GM21390 (cell line): ENCODE measurements around the gene GULP1.
"Not testable (repeated sequence)": the region's sequence is repeated elsewhere in the genome, so short reads cannot be mapped to it uniquely, and the experiment has no call there.

Experiments used
- ATAC-seq: cut with Tn5 transposase; IDR thresholded peaks from one replicate; pipeline ENCODE4 v1.9.1; 2021; ENCODE audit not compliant: unreplicated experiment

Gene GULP1, protein sequence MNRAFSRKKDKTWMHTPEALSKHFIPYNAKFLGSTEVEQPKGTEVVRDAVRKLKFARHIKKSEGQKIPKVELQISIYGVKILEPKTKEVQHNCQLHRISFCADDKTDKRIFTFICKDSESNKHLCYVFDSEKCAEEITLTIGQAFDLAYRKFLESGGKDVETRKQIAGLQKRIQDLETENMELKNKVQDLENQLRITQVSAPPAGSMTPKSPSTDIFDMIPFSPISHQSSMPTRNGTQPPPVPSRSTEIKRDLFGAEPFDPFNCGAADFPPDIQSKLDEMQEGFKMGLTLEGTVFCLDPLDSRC

DNA sequence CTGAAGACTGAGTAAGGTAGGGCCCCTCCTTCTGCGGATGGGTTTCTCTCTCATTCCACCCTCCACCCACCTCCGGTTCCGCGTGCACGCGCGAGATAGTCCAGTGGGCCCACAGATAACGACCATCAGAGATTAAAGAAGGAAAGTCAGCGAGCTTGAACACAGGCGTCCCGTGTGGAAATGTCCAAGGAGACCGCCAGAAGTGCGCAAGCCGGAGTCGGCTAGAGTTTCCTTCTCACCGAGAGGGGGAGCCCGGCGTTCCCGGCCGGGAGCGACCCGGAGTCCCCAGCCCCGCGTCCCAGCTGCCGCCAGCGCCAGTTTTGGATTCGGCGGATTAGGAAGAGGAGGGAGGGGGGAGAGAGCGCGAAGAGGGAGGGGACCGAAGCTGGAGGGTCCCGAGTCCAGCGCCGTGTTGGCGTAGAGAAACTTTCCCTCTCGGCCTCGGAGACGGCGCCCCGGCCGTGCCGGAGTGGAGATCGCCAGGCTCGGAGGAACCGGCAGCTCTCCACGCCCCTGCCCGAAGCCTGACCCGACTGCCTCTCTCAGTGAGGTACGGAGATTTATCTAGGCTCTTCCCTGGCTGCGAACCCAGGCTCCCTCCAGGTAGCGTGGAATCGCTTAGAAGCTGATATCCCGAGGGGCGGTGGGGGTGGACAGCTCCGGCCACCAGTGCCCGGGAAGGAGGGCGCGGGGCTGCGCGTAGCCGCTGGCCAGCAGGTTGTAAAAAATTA lies at the start of gene GULP1:
TSS of gene GULP1 (plus strand) at position 258 of the 731 bp plus-strand sequence. CDS start 185,829 bp downstream, outside the sequence.
- ATAC-seq: no peak

DNA sequence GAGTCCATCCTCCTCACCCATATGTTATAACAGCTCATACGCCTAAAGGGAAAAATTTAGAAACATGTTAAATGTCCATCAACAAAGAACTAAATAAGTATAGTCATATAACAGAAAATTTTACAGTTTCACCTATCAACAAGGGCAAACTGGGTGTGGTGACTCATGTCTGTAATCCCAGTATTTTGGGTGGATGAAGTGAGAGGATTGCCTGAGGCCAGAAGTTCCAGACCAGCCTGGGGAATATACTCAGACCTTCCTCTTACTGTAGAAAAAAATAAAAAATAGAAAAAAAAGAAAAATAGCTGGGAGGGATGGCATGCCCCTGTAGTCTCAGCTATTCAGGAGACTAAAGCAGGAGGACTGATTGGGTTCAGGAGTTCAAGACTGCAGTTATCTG lies 48.3 kb upstream of the GULP1 start:
- ATAC-seq: no peak

DNA sequence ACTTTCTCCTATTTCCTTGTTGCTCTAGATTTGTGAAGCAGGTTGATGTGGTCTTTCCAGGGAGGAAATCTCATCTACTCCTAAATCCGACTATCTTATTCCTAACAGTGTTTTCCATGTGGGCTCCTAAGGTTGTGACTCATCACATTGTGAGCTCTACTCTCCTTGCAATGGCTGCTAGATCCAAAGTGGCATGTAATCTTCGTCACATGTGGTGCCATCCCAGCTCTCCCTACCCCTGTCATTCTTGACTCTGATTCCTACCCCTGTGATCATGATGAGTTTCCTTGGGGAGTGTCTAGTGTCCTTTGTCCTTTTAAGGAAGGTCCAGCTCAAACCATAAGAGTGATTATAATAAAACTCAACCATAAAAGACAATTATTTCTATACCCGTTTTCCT lies 47.3 kb upstream of the GULP1 start:
- no peak for ATAC-seq

DNA sequence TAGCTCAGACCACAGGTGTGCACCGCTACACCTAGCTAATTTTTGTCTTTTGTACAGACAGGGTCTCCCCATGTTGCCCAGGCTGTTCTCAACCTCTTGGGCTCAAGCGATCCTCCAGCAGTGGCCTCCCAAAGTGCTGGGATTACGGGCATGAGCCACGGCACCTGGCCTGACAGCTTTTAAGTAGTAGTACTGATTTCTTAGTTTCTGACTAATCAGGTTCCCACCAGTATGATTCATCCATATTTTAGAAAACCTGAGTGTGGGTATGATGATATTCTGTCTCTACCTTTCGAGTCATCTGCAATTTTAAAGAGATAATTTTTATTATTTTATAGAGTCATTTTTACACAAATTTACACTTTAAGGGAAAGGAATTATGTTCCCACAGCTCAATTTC lies 46.4 kb upstream of the GULP1 start:
- no peak for ATAC-seq

DNA sequence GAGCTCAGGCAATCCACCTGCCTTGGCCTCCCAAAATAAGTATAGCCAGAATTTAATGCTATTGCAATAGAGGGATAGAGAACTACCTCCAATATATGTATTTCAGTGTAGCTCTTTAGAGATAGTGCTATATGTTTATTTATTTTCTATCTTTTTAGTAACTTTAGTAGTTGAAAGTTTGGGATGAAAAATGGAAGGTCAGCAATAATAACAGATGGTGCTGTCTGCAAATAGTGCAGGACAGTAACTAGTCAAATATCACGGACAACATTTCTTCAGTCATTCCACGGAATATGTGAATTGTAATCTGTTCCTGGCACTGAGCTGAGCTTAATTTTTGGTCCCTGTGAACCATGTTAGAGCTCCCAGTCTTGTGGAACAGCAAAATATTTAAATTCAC lies 43.2 kb upstream of the GULP1 start:
- no peak for ATAC-seq

DNA sequence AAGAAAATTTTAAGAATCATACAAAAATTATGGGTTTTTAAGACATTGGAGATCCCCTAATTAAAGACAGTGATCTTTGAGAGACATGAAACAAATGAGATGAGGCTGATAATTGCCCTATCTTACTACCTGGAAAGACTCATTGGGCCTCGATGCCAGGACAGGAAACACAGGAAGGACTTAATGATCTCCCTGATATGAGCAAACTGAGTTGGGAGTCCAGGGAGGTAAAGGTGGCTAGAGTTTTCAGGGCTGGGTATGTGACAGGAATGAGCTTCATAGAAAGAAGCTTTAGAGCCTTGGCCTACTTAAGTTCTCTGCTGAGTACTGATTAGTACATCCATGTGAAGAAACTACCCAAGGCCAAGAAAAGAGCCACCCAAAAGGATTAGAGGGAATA lies 40.6 kb upstream of the GULP1 start:
- ATAC-seq: no peak

DNA sequence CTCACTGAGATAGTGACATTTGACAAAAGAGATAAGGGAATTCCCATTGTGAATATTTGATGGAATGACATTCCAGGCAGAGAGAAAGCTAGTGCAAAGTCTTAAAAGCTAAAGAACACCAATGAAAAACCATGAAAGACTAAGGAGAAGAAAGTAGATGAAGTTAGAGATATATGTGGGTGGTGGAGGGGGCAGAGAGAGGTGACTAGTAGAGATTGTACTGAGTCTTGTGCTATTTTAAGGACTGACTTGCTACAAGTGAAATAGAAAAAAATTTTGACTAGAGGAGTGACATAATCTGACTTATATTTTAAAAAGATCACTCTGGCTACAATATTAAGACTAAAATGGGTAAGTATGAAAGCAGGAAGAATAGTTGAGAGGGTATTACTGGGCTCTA lies 35.3 kb upstream of the GULP1 start:
- no peak for ATAC-seq

DNA sequence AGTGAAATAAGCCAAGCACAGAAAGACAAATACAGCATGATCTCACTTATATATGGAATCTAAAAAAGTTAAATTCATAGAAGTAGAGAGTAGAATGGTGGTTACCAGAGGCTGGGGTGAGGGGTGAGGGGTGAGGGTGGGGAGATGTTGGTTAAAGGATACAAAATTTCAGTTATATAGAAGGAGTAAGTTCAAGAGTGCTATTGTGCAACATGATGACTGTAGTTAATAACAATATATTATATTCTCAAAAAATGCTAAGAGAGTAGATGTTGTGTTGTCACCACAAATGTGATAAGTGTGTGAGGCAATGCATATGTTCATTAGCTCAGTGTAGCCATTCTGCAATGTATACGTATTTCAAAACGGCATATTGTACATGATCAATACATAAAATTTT lies 26.4 kb upstream of the GULP1 start:
- no peak for ATAC-seq

DNA sequence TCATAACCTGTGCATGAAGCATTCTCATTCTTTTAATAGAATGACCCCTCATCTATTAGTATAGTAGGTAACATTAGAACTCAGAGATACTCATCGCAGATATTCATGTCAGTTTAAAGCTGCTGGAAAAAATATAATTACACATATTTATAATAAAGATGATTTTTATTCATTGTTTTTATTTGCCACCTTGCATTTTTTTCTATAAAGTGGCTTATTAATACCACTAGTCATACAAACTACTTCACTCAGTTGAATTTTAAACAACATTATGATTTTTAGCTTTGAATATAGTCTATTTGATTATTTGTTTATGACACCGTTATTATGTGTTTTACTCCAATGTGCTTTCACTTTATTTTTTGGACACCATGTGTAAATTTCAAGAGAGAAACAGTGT lies 23.9 kb upstream of the GULP1 start:
- ATAC-seq: no peak

DNA sequence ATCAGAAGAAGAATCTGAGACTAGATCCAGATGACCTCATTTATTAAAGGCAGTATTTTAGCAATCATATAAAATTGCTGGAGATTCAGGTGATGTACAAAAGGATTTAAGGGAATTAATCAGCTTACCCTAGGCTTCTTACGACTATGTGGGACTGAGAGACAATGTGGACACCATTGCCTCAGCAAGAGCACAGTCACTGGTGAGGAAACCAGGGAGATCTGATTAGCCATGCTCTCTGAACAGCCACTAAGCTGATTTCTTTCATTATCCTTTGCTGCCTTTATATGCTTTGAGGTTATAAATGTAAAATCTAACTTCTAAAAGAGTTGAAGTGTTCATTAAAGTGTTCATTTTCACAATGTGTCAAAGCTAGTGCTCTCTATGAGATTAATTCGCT lies 22.7 kb upstream of the GULP1 start:
- no peak for ATAC-seq

DNA sequence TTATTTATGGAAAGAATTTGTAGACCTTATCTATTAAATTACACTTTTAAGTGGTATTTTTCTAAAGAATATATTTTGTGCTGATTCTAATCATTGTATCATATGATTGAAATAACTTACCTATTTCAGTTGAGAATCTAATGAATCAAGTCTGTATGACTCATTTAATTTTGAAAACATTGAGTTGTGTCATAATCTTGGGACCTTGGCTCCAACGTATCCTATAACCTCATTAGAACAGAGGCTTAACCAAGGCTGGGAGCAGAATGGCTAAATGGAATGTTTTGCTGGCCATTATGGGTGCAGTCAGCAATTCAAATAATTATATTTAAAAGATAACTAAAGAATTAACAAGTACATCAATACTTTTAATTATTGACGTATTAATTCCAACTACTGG lies 19.6 kb upstream of the GULP1 start:
- ATAC-seq: no peak

DNA sequence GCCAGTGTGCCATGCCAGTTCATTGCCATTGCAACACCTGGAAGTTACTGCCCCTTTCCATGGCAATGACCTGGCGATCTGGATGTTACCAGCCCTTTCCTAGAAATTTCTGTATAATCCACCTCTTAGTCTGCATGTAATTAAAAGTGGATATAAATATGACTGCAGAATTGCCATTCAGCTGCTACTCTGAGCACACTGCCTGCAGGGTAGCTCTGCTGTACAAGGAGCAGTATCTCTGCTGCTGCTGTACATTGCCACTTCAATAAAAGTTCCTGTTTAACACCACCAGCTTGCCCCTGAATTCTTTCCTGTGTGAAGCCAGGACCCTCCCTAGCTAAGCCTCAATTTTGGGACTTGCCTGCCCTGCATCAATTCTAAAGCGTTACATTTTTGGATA lies 17.4 kb upstream of the GULP1 start:
- no peak for ATAC-seq

DNA sequence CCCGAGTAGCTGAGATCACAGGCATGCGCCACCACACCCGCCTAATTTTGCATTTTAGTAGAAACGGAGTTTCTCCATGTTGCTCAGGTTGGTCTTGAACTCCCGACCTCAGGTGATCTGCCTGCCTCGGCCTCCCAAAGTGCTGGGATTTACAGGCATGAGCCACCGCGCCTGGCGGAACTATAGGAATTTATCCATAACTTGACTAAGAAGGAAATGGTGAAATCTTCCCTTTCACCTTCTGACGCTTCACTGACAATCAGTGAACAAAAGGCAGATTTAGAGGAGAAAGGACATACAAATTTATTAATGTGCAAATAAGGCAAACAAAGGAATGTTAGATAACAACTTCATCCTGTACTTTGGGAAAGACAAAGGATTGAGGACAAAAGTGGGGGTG lies 15.4 kb upstream of the GULP1 start:
- ATAC-seq: no peak

DNA sequence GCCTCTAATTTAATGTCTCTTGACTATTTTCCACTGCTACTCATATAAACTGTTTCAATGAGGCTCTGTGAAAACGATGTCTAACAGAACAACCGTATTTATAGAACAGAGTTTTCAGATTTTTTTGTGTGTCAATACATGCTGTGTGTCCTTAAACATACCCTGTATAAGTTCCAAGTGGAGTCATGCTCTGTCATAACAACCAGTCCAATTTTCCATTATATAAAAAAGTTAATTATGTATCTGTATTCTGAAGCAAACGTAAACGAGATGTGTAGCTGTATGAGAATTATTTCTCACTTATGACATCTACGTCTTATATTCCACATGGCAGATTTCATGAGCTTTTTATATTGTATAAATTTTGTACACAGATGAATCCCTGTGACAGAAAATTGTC lies 13.9 kb upstream of the GULP1 start:
- ATAC-seq: no peak

DNA sequence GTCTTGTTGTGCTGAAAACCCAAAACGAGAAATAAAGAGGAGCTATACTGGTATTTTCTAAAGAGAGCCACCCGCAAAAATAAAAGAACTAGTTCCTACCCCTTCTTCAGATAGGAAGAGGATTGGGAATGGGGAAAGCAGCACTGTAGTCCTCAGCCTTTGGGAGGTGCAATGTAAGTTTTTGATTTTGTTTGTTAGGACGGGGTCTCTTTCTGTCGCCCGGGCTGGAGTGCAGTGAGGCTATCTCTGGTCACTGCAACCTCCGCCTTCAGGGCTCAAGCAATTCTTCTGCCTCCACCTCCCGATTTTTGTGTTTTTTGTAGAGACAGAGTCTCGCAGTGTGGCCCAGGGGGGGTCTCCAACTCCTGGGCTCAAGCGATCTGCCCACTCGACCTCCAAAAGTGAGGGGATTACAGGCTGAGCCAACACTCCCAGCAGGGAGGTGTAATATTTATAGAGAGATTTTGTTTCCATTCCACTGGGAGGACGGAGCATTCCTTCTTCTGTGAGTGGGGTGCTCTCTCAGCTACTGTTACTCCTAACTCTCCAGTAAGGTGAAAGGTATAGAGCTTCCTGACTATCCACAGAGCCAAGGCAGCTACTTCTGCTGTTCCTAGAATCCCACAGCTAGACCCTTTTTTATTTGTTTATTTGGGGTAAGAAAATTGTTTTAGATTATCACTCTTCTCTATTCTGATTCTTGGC lies 13.1 kb upstream of the GULP1 start:
- ATAC-seq: no peak

DNA sequence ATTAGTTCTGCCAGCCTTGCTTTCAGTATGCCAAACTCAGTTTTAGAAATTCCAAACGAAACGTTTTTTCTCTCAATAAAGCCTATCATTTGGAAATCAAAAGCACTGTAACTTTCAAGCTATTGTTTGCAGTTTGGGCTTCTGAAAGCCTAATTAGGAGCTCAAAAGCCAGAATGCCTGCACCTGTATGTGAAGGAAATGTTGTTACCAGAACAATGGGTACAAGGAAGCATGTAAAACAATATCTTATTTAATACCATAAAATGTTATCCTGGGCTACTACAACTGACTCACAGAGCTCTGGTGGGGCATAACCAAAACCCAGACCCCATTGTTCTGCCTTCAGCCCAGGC lies 12.6 kb upstream of the GULP1 start:
- ATAC-seq: no peak

DNA sequence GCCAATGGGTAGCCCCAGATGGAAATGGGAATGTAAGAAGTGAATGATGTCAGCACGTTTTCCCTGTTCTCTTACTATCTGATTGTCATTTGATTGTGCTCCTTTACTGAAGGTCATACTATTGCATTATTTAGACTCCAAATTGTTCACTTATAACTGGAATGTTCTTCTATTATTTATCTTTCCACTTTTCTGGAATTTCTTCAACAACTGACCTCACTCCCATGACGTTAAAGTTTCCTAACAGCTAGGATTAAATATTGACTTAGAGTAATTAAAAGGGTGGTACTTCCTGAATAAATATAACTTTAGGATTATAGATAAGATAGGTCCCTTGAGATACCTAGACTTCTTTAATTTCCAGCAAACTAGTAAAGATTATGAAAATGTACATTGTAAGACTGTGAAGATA lies 10.9 kb upstream of the GULP1 start:
- no peak for ATAC-seq

DNA sequence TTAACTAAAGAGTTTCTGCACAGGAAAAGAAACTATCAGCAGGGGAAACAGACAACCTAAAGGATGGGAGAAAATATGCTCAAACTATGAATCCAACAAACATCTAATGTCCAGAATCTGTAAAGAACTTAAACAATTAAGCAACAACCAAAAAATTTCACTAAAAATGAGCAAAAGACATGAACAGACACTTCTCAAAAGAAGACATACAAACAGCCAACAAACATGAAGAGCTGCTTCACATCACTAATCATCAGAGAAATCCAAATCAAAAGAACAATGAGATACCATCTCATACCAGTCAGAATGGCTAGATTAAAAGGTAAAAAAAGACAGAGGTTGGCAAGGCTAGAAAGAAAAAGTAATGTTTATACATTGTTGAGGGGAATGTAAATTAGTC lies 8.8 kb upstream of the GULP1 start:
- no peak for ATAC-seq

DNA sequence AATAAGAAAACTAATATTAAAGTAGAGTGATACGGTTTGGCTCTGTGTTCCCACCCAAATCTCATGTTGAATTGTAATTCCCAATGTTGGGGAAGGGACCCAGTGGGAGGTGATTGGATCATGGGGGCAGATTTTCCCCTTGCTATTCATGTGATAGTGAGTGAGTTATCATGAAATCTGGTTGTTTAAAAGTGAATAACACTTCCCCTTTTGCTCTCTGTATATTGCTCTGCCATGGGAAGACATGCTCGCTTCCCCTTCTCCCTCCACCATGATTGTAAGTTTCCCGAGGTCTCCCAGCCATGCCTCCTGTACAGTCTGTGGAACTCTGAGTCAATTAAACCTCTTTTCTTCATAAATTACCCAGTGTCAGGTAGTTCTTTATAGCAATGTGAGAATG lies 7.4 kb upstream of the GULP1 start:
- ATAC-seq: not testable (repeated sequence)

DNA sequence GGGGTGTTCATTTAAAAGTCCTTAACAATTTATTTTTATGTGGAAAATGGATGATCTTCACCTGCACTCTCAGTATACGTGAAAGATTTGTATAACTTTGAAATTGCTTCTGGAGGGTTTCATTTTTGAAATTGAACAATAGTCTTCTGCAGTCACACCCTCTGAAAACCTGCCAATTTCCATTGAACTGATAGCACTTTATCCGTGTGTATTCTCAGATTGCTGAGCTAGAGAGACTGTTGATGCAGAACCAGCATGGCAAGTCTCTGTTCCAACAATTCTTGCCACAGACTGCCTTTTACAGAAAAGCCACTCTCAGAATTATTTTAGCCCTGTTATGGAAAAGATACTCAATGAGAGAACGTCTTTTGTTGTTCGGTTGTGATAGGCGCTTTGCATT lies 6.6 kb upstream of the GULP1 start:
- no peak for ATAC-seq

DNA sequence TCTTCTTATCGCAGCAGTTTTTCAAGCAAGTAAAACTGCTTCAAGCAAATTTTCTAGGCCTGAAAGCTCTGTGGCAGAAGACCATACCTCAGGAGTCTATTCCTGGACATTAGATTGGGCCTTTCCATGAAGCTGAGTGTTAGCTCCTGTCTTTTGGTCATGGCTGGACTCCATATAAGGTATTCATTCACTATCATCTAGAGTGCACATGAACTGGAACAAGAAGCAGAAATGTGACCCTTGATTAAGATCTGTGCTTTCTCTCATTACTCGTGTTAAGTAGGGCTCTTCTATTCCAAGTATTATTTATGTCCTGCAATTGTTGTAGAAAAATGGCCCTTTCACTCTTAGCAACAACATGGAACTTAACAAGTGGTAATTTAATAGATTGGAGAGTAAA lies 5.9 kb upstream of the GULP1 start:
- ATAC-seq: no peak

DNA sequence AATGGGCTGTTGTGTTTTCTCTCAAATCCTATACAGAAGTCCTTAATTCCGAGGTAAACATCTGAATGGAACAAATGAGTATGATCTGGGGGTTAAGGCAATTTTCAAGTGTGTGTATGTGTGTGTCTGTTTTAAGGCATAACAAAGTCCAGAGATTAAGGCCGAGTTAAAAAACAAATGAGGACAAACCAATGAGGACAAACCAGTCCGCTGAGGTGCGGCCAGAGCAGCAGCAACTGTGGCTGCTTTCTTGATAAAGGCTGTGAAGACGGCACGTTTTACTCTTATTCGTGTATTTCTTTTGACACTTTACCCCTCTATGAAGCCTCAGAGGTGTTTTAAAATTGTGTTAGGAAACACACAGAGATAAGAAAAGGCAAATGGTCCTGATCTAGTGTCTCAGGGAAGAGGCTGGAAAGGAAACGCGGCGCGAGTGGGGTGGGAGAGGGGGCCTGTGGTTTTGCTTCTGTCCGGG lies 495 bp upstream of the GULP1 start:
- no peak for ATAC-seq
